HUES48 (cell line): ENCODE measurements around the gene MAP4K5.
A peak's percentile ranks its signal among the peaks of the same experiment; 100 is the strongest.
"Not testable (repeated sequence)": the region's sequence is repeated elsewhere in the genome, so short reads cannot be mapped to it uniquely, and the experiment has no call there.

ENCODE experiments used
- H3K27ac ChIP-seq: one replicate; pipeline ENCODE4 v1.7.0; 2013; ENCODE audit warnings: low read depth, low read length, inconsistent platforms
- H3K27me3 ChIP-seq: 2 replicates; pipeline ENCODE4 v1.6.1; 2013; ENCODE audit warnings: mild to moderate bottlenecking, low read length; ENCODE audit not compliant: control insufficient read depth, insufficient read depth
- H3K36me3 ChIP-seq: 2 replicates; pipeline ENCODE4 v1.6.1; 2013; ENCODE audit warnings: low read length; ENCODE audit not compliant: control insufficient read depth, insufficient read depth
- H3K4me1 ChIP-seq: 2 replicates; pipeline ENCODE4 v1.6.1; 2013; ENCODE audit warnings: mild to moderate bottlenecking, low read length; ENCODE audit not compliant: control insufficient read depth, insufficient read depth
- H3K4me3 ChIP-seq: 2 replicates; pipeline ENCODE4 v1.5.1; 2013; ENCODE audit warnings: mild to moderate bottlenecking, low read depth, low read length
- H3K9ac ChIP-seq: 2 replicates; pipeline ENCODE4 v1.6.1; 2013; ENCODE audit warnings: mild to moderate bottlenecking, low read depth, low read length, moderate library complexity
- H3K9me3 ChIP-seq: 2 replicates; pipeline ENCODE4 v1.6.1; 2013; ENCODE audit warnings: low read length; ENCODE audit not compliant: control insufficient read depth, insufficient read depth

Gene MAP4K5

GRCh38 chr14:50532502-50533240 is at the start of gene MAP4K5:
Gene MAP4K5 (minus strand): TSS chr14:50532569. CDS start chr14:50532049, 520 bp downstream.
- peak within 1 kb of the TSS; percentile 94 for H3K9ac ChIP-seq
- peaks cover 29% of the 10 kb centered on the region for H3K4me1 ChIP-seq
- H3K36me3 ChIP-seq = peaks cover 4% of the 10 kb centered on the region; the same call in 1 of the 2 replicates
- H3K27me3 ChIP-seq = no peaks in the 10 kb centered on the region
- peak within 1 kb of the TSS; percentile 93 for H3K4me3 ChIP-seq
- H3K9me3 ChIP-seq = no peaks in the 10 kb centered on the region
- peak within 1 kb of the TSS; percentile 87 for H3K27ac ChIP-seq

DNA sequence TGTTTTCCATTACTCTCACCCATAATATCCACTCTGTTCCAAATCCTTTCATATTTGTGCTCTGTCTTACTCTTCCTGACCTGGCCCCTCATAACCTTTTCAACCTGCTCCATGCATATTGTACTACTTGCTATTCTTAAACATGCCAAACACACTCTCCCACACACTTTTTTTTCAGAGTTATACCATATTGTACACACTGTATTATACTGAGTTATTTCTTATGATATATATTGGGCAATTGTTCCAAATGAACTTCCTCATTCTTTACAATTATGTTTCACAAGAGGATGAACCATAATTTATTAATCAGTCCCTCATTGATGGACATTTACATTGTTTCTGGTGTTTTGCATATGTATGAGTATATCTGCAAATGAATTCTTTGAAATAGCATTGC is 46.1 kb upstream of the MAP4K5 start:
- H3K27me3 ChIP-seq = no peaks in the 10 kb centered on the region
- H3K9ac ChIP-seq = no peak overlapping the region
- peaks cover 8% of the 10 kb centered on the region for H3K4me1 ChIP-seq
- no peak overlapping the region for H3K27ac ChIP-seq
- no peaks in the 10 kb centered on the region for H3K9me3 ChIP-seq
- no peak overlapping the region for H3K4me3 ChIP-seq
- no peaks in the 10 kb centered on the region for H3K36me3 ChIP-seq

GRCh38 chr14:50577982-50578381 is 45.6 kb upstream of the MAP4K5 start:
- Histone ChIP-seq H3K4me3 (no peak overlapping the region), H3K9me3 (no peaks in the 10 kb centered on the region), H3K27me3 (no peaks in the 10 kb centered on the region), H3K4me1 (peaks cover 8% of the 10 kb centered on the region), H3K27ac (no peak overlapping the region), H3K36me3 (no peaks in the 10 kb centered on the region), H3K9ac (no peak overlapping the region)

DNA sequence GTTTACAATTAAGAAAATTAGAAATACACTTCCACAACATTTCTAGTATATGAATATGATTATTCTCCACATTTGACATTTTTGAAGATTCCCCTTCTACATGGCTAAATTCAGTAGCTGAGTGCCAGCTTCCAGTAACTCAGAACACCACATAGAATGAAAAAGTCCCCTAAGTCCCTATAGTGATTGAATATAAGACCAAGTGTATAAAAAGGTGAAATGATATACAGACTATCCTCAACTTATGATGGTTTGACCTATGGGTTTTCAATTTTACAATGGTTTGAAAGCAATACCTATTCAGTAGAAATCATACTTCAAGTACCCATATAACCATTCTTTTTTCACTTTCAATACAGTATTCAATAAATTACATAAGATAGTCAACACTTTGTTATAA is 43.4 kb upstream of the MAP4K5 start:
- no peaks in the 10 kb centered on the region for H3K9me3 ChIP-seq
- H3K4me1 ChIP-seq = peaks cover 8% of the 10 kb centered on the region
- no peak overlapping the region for H3K9ac ChIP-seq
- H3K4me3 ChIP-seq = no peak overlapping the region
- no peaks in the 10 kb centered on the region for H3K27me3 ChIP-seq
- H3K36me3 ChIP-seq = no peaks in the 10 kb centered on the region
- no peak overlapping the region for H3K27ac ChIP-seq

DNA sequence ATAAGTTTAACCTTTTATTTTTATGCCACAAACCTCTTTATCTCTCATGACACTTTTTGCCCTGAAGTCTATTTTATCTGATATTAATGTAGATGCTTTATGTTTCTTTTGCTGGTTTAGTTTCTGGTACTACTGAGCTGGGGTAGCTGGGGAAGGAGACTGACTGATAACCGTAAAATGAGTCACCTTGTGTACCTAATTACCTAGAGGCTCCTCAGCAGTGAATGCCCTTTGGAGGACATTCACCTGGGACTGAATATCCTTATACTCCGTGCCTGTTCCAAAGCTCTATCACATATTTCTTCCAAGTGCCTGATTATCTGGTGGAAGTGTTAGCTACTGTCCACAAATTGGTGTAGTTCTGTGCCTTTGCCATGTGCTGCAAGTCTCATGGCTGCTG is 41.5 kb upstream of the MAP4K5 start:
- Histone ChIP-seq H3K36me3 (no peaks in the 10 kb centered on the region), H3K9me3 (no peaks in the 10 kb centered on the region; the same call in 1 of the 2 replicates), H3K4me1 (no peaks in the 10 kb centered on the region), H3K9ac (no peak overlapping the region), H3K27ac (no peak overlapping the region), H3K27me3 (no peaks in the 10 kb centered on the region), H3K4me3 (no peak overlapping the region)

DNA sequence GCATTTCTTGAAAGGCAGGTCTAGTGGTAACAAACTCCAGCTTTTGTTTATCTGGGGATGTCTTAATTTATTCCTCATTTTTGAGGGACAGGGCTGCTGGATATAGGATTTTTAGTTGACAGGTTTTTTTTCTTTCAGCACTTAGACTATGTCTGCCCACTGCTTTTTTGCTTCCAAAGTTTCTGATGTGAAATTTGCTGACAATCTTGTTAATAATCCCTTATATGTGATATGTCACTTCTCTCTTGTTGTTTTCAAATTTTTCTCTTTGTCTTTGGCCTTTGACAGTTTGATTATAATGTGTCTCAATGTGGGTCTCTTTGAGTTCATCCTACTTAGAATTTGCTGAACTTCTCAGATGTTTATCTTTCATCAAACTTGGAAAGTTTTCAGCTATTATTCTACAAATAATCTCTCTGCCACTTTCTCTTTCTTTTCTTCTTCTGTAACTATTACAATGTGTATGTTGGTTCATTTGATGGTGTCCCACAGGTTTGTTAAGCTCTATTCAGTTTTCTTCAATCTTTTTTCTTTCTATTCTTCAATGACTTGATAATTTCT is 37.4 kb upstream of the MAP4K5 start:
- Histone ChIP-seq H3K9ac (no peak overlapping the region), H3K9me3 (no peaks in the 10 kb centered on the region; the same call in 1 of the 2 replicates), H3K4me3 (no peak overlapping the region), H3K4me1 (no peaks in the 10 kb centered on the region), H3K36me3 (no peaks in the 10 kb centered on the region), H3K27ac (no peak overlapping the region), H3K27me3 (no peaks in the 10 kb centered on the region)

GRCh38 chr14:50562841-50563240 is 30.5 kb upstream of the MAP4K5 start:
- Histone ChIP-seq H3K36me3 (no peaks in the 10 kb centered on the region), H3K9me3 (no peaks in the 10 kb centered on the region), H3K27me3 (peaks cover 29% of the 10 kb centered on the region), H3K4me3 (no peak overlapping the region), H3K4me1 (peaks cover 8% of the 10 kb centered on the region; the same call in 1 of the 2 replicates), H3K27ac (no peak overlapping the region), H3K9ac (no peak overlapping the region)

DNA sequence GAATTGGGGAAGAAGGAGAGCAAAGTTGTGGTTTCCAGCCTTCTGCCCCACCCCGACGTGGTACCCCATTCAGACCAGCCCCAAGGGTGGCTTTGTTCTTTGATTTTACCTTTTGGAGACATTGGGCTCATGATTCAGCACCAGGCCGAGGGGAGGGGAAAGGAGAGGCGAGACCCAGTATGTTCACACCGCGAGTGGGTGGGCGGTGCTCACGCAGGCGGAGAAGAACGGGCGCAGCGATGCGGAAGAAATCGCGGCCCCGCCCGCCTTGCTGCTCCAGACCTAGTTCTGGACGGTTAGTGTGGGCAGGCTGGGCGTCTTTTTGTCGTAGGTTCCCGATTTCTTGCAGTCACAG is 28.5 kb upstream of the MAP4K5 start:
- peak overlapping the region; percentile 80 for H3K4me3 ChIP-seq

GRCh38 chr14:50559990-50560930 is 27.9 kb upstream of the MAP4K5 start, which contains the start of gene ATL1:
Gene ATL1 (plus strand): TSS chr14:50560145. CDS start chr14:50560266, 121 bp downstream.
- Histone ChIP-seq H3K4me1 (peaks cover 8% of the 10 kb centered on the region; the same call in 1 of the 2 replicates), H3K27me3 (peaks cover 32% of the 10 kb centered on the region), H3K4me3 (peak within 1 kb of the TSS; percentile 80), H3K36me3 (no peaks in the 10 kb centered on the region), H3K27ac (peak within 1 kb of the TSS; percentile 38), H3K9me3 (no peaks in the 10 kb centered on the region), H3K9ac (peak within 1 kb of the TSS; percentile 74)

More for the DNA sequence above, 28.5 kb upstream of the MAP4K5 start:
- Histone ChIP-seq H3K4me1 (peaks cover 8% of the 10 kb centered on the region; the same call in 1 of the 2 replicates), H3K36me3 (no peaks in the 10 kb centered on the region), H3K9me3 (no peaks in the 10 kb centered on the region), H3K27me3 (peaks cover 32% of the 10 kb centered on the region), H3K27ac (peak overlapping the region; percentile 38), H3K9ac (peak overlapping the region; percentile 74)

GRCh38 chr14:50552796-50553195 is 20.4 kb upstream of the MAP4K5 start:
- not testable (repeated sequence) for H3K4me1 ChIP-seq, H3K36me3 ChIP-seq, H3K27ac ChIP-seq, H3K9ac ChIP-seq, H3K4me3 ChIP-seq, H3K9me3 ChIP-seq, H3K27me3 ChIP-seq
